HG02798 (cell line): ENCODE measurements around the gene MCU.
A peak's percentile ranks its signal among the peaks of the same experiment; 100 is the strongest.
"Not testable (repeated sequence)": the region's sequence is repeated elsewhere in the genome, so short reads cannot be mapped to it uniquely, and the experiment has no call there.

Experiments used
- ATAC-seq: cut with Tn5 transposase; IDR thresholded peaks from one replicate; pipeline ENCODE4 v1.9.1; 2021; ENCODE audit warnings: mild to moderate bottlenecking; ENCODE audit not compliant: unreplicated experiment, poor library complexity

The MCU gene

GRCh38 chr10:72691863-72692743 is at the start of gene MCU:
TSS of gene MCU (plus strand) at chr10:72692143. CDS start at chr10:72692152, 9 bp downstream.
- peak; percentile 93 for ATAC-seq

- ATAC-seq, result no peak
These were observed 49.6 kb upstream of the MCU start for GRCh38 chr10:72642318-72642717.

- no peak for ATAC-seq
These were observed 46.6 kb upstream of the MCU start for GRCh38 chr10:72645263-72645858.

GRCh38 chr10:72646971-72647370 is 45.0 kb upstream of the MCU start:
- not testable (repeated sequence) for ATAC-seq

GRCh38 chr10:72648301-72648700 is 43.6 kb upstream of the MCU start:
- no peak for ATAC-seq

- ATAC-seq, result no peak
These were observed 42.7 kb upstream of the MCU start for GRCh38 chr10:72649291-72649690.

GRCh38 chr10:72653383-72654096 is 38.4 kb upstream of the MCU start:
- no peak for ATAC-seq

GRCh38 chr10:72654720-72655119 is 37.2 kb upstream of the MCU start:
- no peak for ATAC-seq

GRCh38 chr10:72658696-72659400 is 33.1 kb upstream of the MCU start:
- ATAC-seq, result no peak

- ATAC-seq, result no peak
These were observed 32.2 kb upstream of the MCU start for GRCh38 chr10:72659694-72660093.

- no peak for ATAC-seq
These were observed 31.7 kb upstream of the MCU start for GRCh38 chr10:72660220-72660619.

- no peak for ATAC-seq
These were observed 30.5 kb upstream of the MCU start for GRCh38 chr10:72661431-72661830.

- ATAC-seq, result no peak
These were observed 28.0 kb upstream of the MCU start for GRCh38 chr10:72663971-72664370.

GRCh38 chr10:72665925-72666324 is 26.0 kb upstream of the MCU start:
- no peak for ATAC-seq

- ATAC-seq, result no peak
These were observed 24.6 kb upstream of the MCU start for GRCh38 chr10:72667207-72667864.

GRCh38 chr10:72673280-72673679 is 18.7 kb upstream of the MCU start:
- ATAC-seq, result no peak

- ATAC-seq, result not testable (repeated sequence)
These were observed 17.8 kb upstream of the MCU start for GRCh38 chr10:72674174-72674573.

- ATAC-seq, result no peak
These were observed 12.1 kb upstream of the MCU start for GRCh38 chr10:72679838-72680241.

GRCh38 chr10:72682638-72683037 is 9.3 kb upstream of the MCU start:
- no peak for ATAC-seq
